ENCODE data around the gene CCDC74A. TPM values are rescaled to one million over a fixed set of nuclear protein-coding genes. Genes with fewer than 3 reads are reported as not detected.
"Not testable (repeated sequence)": the region's sequence is repeated elsewhere in the genome, so short reads cannot be mapped to it uniquely, and the experiment has no call there.

The CCDC74A gene
- total RNA-seq, 1 donor from 2014 or later = 1.1 TPM

- intact Hi-C loops (cut with DNase I); DNase-seq (ENCODE audit: low spot score): not testable (repeated sequence)
Measured at GRCh38 chr2:131521524-131521923, 6.2 kb upstream of the CCDC74A start.

GRCh38 chr2:131521961-131522781, 5.5 kb upstream of the CCDC74A start:
- intact Hi-C loops (cut with DNase I) = no loop called here
- no peak for DNase-seq (ENCODE audit: low spot score)

- intact Hi-C loops (cut with DNase I) = not testable (repeated sequence)
- DNase-seq (ENCODE audit: low spot score) = peak; percentile 17
Measured at GRCh38 chr2:131525256-131525655, 2.4 kb upstream of the CCDC74A start.

GRCh38 chr2:131528981-131529863, 1.5 kb downstream of the CCDC74A start:
- peak; percentile 57 for DNase-seq (ENCODE audit: low spot score)
- intact Hi-C loops (cut with DNase I) = not testable (repeated sequence)

GRCh38 chr2:131529864-131530445, 2.3 kb downstream of the CCDC74A start:
- DNase-seq (ENCODE audit: low spot score) = peak; percentile 70
- intact Hi-C loops (cut with DNase I) = not testable (repeated sequence)

- intact Hi-C loops (cut with DNase I) = not testable (repeated sequence)
- DNase-seq (ENCODE audit: low spot score) = peak; percentile 74
Measured at GRCh38 chr2:131530626-131531344, 3.1 kb downstream of the CCDC74A start.

- intact Hi-C loops (cut with DNase I) = not testable (repeated sequence)
- DNase-seq (ENCODE audit: low spot score) = peak; percentile 71
Measured at GRCh38 chr2:131531547-131532185, 4.0 kb downstream of the CCDC74A start.

GRCh38 chr2:131532723-131533608, 5.3 kb downstream of the CCDC74A start:
- intact Hi-C loops (cut with DNase I) = not testable (repeated sequence)
- DNase-seq (ENCODE audit: low spot score) = peak; percentile 46

GRCh38 chr2:131533609-131534316, 6.1 kb downstream of the CCDC74A start:
- intact Hi-C loops (cut with DNase I) = not testable (repeated sequence)
- DNase-seq (ENCODE audit: low spot score) = peak; percentile 71

GRCh38 chr2:131534317-131534672, 6.6 kb downstream of the CCDC74A start:
- DNase-seq (ENCODE audit: low spot score) = peak; percentile 29
- intact Hi-C loops (cut with DNase I) = not testable (repeated sequence)

- DNase-seq (ENCODE audit: low spot score); intact Hi-C loops (cut with DNase I): not testable (repeated sequence)
Measured at GRCh38 chr2:131534965-131535364, 7.3 kb downstream of the CCDC74A start.

GRCh38 chr2:131535526-131535925, 7.8 kb downstream of the CCDC74A start:
- DNase-seq (ENCODE audit: low spot score) = no peak

GRCh38 chr2:131535951-131536826, 8.5 kb downstream of the CCDC74A start:
- DNase-seq (ENCODE audit: low spot score); intact Hi-C loops (cut with DNase I): not testable (repeated sequence)

More at GRCh38 chr2:131535526-131535925, 7.8 kb downstream of the CCDC74A start:
- intact Hi-C loops (cut with DNase I) = no loop called here

GRCh38 chr2:131536841-131537240, 9.2 kb downstream of the CCDC74A start:
- DNase-seq (ENCODE audit: low spot score); intact Hi-C loops (cut with DNase I): not testable (repeated sequence)

GRCh38 chr2:131538856-131539255, 11.2 kb downstream of the CCDC74A start:
- intact Hi-C loops (cut with DNase I); DNase-seq (ENCODE audit: low spot score): not testable (repeated sequence)
